Esophagus muscularis mucosa (tissue), 4 donors: ENCODE measurements around the gene IGFL4.

Source experiments
- EP300 ChIP-seq: sonication (generic); formaldehyde crosslinking; IDR thresholded peaks from one replicate; pipeline ENCODE4 v1.6.1; 2017; ENCODE audit warnings: antibody characterized with exemption
- POLR2A ChIP-seq: fragments of 450-650 bp; IDR thresholded peaks from one replicate; pipeline ENCODE4 v1.6.1; 2017; ENCODE audit warnings: antibody characterized with exemption, moderate library complexity, mild to moderate bottlenecking, low read depth
- POLR2AphosphoS5 ChIP-seq, 2 donors: sonication (generic); formaldehyde crosslinking; IDR thresholded peaks; one replicate each; pipeline ENCODE4 v1.6.1; 2017; ENCODE audit warnings: antibody characterized with exemption in 2 of 2
- TF ChIP-seq, protein P1 (sequence below), 3 experiments: fragments of 200-600 bp in 2 of 3; fragments of 450-650 bp in 1 of 3; sonication (generic) in 2 of 3; IDR thresholded peaks; one replicate each; pipeline ENCODE4 v1.5.1; 2017 to 2019; ENCODE audit warnings: antibody characterized with exemption in 3 of 3, mild to moderate bottlenecking in 2 of 3, moderate library complexity in 1 of 3

DNA sequence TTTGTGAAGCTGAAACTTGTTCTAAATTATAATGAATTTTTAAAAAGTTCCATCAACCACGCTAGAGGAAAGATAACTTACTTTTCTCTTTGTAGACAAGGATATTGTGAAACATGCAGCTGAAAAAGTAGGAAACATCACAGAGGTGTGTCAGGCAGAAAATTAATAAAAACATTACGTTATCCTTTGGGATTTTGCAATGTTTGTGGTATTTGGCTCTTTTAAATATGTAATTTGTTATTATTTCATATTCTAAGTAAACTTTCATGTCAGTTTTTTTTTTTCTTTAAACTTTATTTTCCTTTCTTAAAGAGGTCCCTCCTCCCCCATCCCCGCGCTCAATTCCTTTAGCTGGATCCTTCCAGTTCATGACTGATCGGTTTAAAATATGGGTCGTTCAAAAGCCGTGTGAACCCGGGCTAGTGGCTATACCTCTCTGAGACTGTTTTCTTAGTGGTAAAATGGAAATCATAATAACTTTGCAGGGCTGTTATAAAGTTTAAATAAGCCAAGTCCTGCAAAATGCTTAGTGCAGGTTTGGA is 46.3 kb downstream of the IGFL4 start:
- TF ChIP-seq EP300 (no peak), POLR2AphosphoS5 (IDR thresholded peaks at IDR 0.05) (no peak), POLR2A (no peak)
- TF ChIP-seq, protein P1, sequence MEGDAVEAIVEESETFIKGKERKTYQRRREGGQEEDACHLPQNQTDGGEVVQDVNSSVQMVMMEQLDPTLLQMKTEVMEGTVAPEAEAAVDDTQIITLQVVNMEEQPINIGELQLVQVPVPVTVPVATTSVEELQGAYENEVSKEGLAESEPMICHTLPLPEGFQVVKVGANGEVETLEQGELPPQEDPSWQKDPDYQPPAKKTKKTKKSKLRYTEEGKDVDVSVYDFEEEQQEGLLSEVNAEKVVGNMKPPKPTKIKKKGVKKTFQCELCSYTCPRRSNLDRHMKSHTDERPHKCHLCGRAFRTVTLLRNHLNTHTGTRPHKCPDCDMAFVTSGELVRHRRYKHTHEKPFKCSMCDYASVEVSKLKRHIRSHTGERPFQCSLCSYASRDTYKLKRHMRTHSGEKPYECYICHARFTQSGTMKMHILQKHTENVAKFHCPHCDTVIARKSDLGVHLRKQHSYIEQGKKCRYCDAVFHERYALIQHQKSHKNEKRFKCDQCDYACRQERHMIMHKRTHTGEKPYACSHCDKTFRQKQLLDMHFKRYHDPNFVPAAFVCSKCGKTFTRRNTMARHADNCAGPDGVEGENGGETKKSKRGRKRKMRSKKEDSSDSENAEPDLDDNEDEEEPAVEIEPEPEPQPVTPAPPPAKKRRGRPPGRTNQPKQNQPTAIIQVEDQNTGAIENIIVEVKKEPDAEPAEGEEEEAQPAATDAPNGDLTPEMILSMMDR (IDR thresholded peaks at IDR 0.05) = no peak
